ENCODE results near the gene ALDOB. TPM values are rescaled to one million over a fixed set of nuclear protein-coding genes. Genes with fewer than 3 reads are reported as not detected.

The ALDOB gene
- total and polyA plus RNA-seq, 2 donors from 2014 or later, result 11.0 to 4,265 TPM

- TF ChIP-seq CTCF (IDR thresholded peaks at IDR 0.05; ENCODE audit: borderline replicate concordance, extremely low read depth, insufficient read depth), result no peak
- Histone ChIP-seq H3K4me3 (ENCODE audit: low read length in 3 of 3) (no peak overlapping the region), H3K9ac (ENCODE audit: low read length in 3 of 3) (no peak overlapping the region), H3K27me3 (ENCODE audit: control insufficient read depth, insufficient read depth, low read length) (no peaks in the 10 kb centered on the region), H3K4me1 (ENCODE audit: control insufficient read depth in 2 of 3, insufficient read depth in 2 of 3, low read depth in 1 of 3, low read length in 3 of 3) (no peaks in the 10 kb centered on the region), H3K27ac (ENCODE audit: low read depth in 2 of 2, low read length in 2 of 2) (no peak overlapping the region), H3K36me3 (ENCODE audit: control insufficient read depth in 2 of 3, insufficient read depth in 3 of 3, low read length in 3 of 3) (peaks cover 0 to 11% (median 0%) of the 10 kb centered on the region in 3 donors), H3K9me3 (ENCODE audit: control insufficient read depth in 2 of 3, insufficient read depth in 1 of 3, low read length in 3 of 3) (peaks cover 0 to 13% (median 6%) of the 10 kb centered on the region in 3 donors)
- DNase-seq (no peak), FAIRE-seq (no peak)
- intact Hi-C loops (cut with DNase I), result no loop called here
Measured at GRCh38 chr9:101417389-101417788, 18.2 kb downstream of the ALDOB start.

- Histone ChIP-seq H3K9me3 (ENCODE audit: control insufficient read depth in 2 of 3, insufficient read depth in 1 of 3, low read length in 3 of 3) (peaks cover 0 to 23% (median 12%) of the 10 kb centered on the region in 3 donors), H3K4me1 (ENCODE audit: control insufficient read depth in 2 of 3, insufficient read depth in 2 of 3, low read depth in 1 of 3, low read length in 3 of 3) (no peaks in the 10 kb centered on the region), H3K9ac (ENCODE audit: low read length in 3 of 3) (no peak overlapping the region), H3K27ac (ENCODE audit: low read depth in 2 of 2, low read length in 2 of 2) (no peak overlapping the region), H3K27me3 (ENCODE audit: control insufficient read depth, insufficient read depth, low read length) (no peaks in the 10 kb centered on the region), H3K36me3 (ENCODE audit: control insufficient read depth in 2 of 3, insufficient read depth in 3 of 3, low read length in 3 of 3) (peaks cover 0 to 5% (median 0%) of the 10 kb centered on the region in 3 donors), H3K4me3 (ENCODE audit: low read length in 3 of 3) (no peak overlapping the region)
- DNase-seq, result no peak
- no peak for FAIRE-seq
- intact Hi-C loops (cut with DNase I), result no loop called here
- TF ChIP-seq CTCF (IDR thresholded peaks at IDR 0.05; ENCODE audit: borderline replicate concordance, extremely low read depth, insufficient read depth), result no peak
Measured at GRCh38 chr9:101415578-101415977, 20.0 kb downstream of the ALDOB start.

- TF ChIP-seq CTCF (IDR thresholded peaks at IDR 0.05; ENCODE audit: borderline replicate concordance, extremely low read depth, insufficient read depth), result no peak
- no peak overlapping the region for H3K4me3 ChIP-seq (ENCODE audit: low read length in 3 of 3)
- H3K27me3 ChIP-seq (ENCODE audit: control insufficient read depth, insufficient read depth, low read length), result no peaks in the 10 kb centered on the region
- H3K27ac ChIP-seq (ENCODE audit: low read depth in 2 of 2, low read length in 2 of 2), result no peak overlapping the region
- H3K4me1 ChIP-seq (ENCODE audit: control insufficient read depth in 2 of 3, insufficient read depth in 2 of 3, low read depth in 1 of 3, low read length in 3 of 3), result no peaks in the 10 kb centered on the region
- intact Hi-C loops (cut with DNase I), result no loop called here
- H3K9ac ChIP-seq (ENCODE audit: low read length in 3 of 3), result no peak overlapping the region
- H3K9me3 ChIP-seq (ENCODE audit: control insufficient read depth in 2 of 3, insufficient read depth in 1 of 3, low read length in 3 of 3), result peaks cover 0 to 31% (median 20%) of the 10 kb centered on the region in 3 donors
- FAIRE-seq, result no peak
- DNase-seq, result no peak
- H3K36me3 ChIP-seq (ENCODE audit: control insufficient read depth in 2 of 3, insufficient read depth in 3 of 3, low read length in 3 of 3), result peaks cover 0 to 1% (median 0%) of the 10 kb centered on the region in 3 donors
Measured at GRCh38 chr9:101414839-101415238, 20.7 kb downstream of the ALDOB start.

GRCh38 chr9:101409079-101409477 lies 26.5 kb downstream of the ALDOB start:
- no peak overlapping the region for H3K9ac ChIP-seq (ENCODE audit: low read length in 3 of 3)
- DNase-seq, result no peak
- H3K27me3 ChIP-seq (ENCODE audit: control insufficient read depth, insufficient read depth, low read length), result no peaks in the 10 kb centered on the region
- peak overlapping the region in 2 of 3 donors; percentile 3 to 8 for H3K4me3 ChIP-seq (ENCODE audit: low read length in 3 of 3)
- peaks cover 24 to 69% (median 55%) of the 10 kb centered on the region in 3 donors for H3K9me3 ChIP-seq (ENCODE audit: control insufficient read depth in 2 of 3, insufficient read depth in 1 of 3, low read length in 3 of 3)
- intact Hi-C loops (cut with DNase I), result no loop called here
- FAIRE-seq, result no peak
- peaks cover 30 to 49% (median 40%) of the 10 kb centered on the region in 3 donors for H3K36me3 ChIP-seq (ENCODE audit: control insufficient read depth in 2 of 3, insufficient read depth in 3 of 3, low read length in 3 of 3)
- H3K27ac ChIP-seq (ENCODE audit: low read depth in 2 of 2, low read length in 2 of 2), result no peak overlapping the region
- TF ChIP-seq CTCF (IDR thresholded peaks at IDR 0.05; ENCODE audit: borderline replicate concordance, extremely low read depth, insufficient read depth), result no peak
- H3K4me1 ChIP-seq (ENCODE audit: control insufficient read depth in 2 of 3, insufficient read depth in 2 of 3, low read depth in 1 of 3, low read length in 3 of 3), result no peaks in the 10 kb centered on the region

All from kidney (tissue), 14 donors.